D721Med (cell line): ENCODE results near the gene KCNJ15.

Source experiments
- DNase-seq: peaks from one replicate; pipeline ENCODE4 v3.0.0; 2011; ENCODE audit warnings: low spot score; ENCODE audit not compliant: insufficient read length
- FAIRE-seq: peaks from 2 replicates; lab custom pipeline; 2011; peaks lifted over from hg19 to GRCh38; lab: Jason Lieb, UNC
- TF ChIP-seq, protein P1 (sequence below): IDR thresholded peaks from 2 replicates; pipeline ENCODE4 v1.5.1; 2012; ENCODE audit warnings: mild to moderate bottlenecking, control low read depth; ENCODE audit not compliant: insufficient read depth; ENCODE audit errors: missing control alignments

The KCNJ15 gene

DNA sequence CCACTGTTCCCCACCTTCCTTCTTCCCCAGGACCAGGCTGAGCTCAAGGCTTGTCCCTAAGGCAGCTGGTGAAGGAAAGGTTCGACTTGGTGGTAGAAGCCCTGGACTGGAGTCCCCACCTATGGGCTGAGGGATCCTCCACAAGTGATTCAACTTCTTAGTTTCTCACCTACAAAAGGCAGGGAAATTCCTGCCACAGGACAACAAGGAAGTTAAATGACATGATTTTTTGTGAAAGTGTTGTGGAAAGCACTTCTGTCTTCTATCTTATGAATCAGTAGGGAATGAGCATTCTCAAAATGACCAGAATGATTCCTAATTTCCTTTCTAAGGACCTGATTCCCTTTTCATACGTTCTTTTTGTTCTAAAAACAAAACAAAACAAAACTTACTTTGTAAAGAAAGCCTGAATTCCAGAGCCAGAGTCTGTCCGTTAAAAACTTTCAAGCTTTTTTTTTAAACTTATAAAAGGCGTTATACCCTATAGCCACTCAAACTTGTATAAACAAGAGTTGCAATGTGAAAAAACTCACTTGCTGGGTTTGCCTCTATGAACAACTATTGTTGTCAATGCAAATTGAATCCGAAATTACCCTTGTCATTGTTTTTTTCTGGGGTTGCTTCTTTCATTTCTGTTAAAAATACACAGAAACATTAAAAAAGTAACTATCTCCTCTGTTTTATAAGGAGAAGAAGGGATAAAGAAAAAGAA lies 12.2 kb downstream of the KCNJ15 start:
- DNase-seq (no peak), FAIRE-seq (no peak)
- TF ChIP-seq, protein P1, sequence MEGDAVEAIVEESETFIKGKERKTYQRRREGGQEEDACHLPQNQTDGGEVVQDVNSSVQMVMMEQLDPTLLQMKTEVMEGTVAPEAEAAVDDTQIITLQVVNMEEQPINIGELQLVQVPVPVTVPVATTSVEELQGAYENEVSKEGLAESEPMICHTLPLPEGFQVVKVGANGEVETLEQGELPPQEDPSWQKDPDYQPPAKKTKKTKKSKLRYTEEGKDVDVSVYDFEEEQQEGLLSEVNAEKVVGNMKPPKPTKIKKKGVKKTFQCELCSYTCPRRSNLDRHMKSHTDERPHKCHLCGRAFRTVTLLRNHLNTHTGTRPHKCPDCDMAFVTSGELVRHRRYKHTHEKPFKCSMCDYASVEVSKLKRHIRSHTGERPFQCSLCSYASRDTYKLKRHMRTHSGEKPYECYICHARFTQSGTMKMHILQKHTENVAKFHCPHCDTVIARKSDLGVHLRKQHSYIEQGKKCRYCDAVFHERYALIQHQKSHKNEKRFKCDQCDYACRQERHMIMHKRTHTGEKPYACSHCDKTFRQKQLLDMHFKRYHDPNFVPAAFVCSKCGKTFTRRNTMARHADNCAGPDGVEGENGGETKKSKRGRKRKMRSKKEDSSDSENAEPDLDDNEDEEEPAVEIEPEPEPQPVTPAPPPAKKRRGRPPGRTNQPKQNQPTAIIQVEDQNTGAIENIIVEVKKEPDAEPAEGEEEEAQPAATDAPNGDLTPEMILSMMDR: no peak

DNA sequence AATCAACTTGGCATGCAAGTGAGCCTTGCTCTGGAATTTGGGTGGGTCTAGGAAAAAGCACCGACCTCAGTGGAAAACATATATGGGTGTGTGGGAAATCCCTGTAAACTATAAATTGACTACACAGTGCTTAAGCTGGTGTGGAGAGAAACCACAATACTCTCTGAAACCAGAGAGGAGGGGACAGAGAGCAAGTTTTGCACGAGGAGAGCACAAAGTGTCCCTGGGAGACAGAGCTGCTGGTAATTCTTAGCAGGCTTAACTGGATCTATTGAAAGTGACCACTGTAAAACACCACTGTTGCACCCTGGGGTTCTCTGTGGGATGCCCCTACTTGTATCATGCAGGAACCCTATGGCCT lies 12.8 kb downstream of the KCNJ15 start:
- no peak for FAIRE-seq
- TF ChIP-seq, protein P1: no peak
- DNase-seq: no peak

DNA sequence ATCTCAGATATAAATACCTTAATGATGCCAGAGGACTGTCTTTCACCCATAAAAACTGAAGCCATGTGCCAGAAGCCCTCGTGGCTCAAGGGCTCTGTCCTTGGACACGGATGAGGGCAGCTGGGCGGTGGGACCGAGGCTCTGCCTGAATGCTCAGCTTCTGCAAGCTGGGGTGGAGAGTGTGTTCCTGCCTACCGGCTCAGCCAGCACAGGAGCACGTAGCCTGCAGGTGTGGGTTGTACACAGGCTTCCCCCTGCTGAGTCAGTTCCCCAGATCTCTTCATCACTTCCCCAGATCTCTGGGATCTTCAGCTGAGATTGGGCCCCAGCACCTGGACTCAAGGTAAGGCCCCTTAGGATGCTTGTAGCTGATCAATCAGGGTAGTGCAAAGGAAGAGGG lies 15.4 kb downstream of the KCNJ15 start:
- DNase-seq (no peak), FAIRE-seq (no peak)
- TF ChIP-seq, protein P1: no peak

DNA sequence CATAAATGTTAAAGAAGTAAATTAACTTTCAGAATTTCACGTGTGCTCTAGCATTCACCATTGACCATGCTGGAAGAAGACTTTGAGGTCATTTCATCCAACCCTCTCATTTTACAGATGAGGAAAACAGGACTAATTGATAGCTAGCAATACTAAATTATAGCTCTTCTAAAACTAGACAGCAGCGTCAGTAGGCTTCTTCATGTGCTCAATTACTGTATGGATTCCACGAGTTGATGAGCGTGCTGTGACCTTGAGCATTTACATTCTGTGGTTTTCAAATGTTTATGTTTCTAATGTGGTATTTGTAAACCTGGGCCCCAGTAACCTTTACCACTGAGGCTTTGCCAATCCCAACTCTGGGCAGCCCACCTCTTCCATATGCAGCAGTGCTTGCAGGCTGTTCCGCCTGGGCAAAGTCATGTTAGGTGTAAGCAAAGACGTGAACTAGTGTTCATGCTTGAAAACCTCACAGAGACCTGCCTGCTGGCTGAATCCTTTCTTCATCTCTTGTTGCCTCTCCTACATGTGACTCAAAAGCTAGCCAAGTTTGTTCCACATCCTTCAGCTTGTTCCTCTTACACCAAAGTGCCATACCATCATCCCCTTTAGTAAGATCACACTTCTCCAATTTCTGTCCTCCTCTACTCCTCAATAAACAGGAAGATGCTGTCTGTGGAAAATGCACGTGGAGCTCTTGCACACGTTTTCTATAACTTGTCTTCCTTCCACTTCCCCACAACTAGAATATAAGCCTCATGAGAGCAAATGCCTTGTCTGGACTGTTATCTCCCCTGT lies 17.2 kb downstream of the KCNJ15 start:
- FAIRE-seq (no peak), DNase-seq (no peak)
- TF ChIP-seq, protein P1: no peak

DNA sequence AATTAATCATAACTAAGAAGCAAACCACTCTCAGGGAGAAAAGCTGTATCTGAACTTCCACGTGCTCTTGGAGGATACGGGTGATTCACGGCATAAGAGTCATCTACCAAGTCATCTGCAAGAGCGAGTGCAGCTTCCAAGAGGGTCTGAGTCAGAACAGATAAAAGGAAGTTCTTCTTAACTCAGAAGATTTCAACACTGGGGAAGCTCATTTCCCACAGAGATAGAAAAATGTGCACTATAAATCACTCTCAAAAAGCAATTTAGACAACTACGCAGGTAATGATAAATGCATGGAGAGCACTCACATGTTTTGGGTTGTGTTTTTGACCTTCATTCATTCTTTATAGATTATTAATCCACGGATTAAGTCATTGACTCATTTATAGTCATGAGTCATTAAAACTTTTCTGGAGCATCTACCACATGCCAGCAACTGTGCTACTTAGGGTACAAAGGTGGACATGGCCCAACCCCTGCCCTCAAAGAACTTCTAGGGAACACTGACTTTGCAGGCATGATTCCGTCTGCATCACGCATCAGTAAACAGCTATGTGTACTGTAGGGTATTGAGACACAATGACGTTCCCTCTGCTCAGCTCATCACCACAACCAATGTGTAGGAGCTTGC lies 20.8 kb downstream of the KCNJ15 start:
- DNase-seq (no peak), FAIRE-seq (no peak)
- TF ChIP-seq, protein P1: no peak

DNA sequence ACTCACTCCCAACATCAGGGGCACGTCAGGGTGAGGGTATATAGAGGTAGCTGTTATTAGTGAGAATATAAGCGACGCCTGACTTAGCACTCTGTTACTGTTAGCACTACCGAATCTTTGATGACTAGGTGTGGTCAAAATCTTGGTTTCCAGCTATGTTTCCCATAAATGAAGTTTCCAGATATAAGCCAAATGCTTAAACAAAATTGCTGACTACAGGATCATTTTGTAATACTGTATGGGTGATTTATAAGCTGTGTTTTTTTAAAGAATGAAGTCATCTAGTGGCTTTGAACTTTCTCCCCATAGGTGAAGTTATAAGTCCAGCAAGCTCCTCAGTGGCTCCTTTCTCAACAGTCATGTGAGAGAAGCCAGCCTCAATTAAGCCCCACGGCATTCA lies 23.7 kb downstream of the KCNJ15 start:
- TF ChIP-seq, protein P1: no peak
- FAIRE-seq: no peak
- no peak for DNase-seq
